HG03354 (cell line): ENCODE results near the gene UPK3BL1.
A peak's percentile ranks its signal among the peaks of the same experiment; 100 is the strongest.
"Not testable (repeated sequence)": the region's sequence is repeated elsewhere in the genome, so short reads cannot be mapped to it uniquely, and the experiment has no call there.

ENCODE experiments used
- ATAC-seq: cut with Tn5 transposase; IDR thresholded peaks from one replicate; pipeline ENCODE4 v1.9.1; 2021; ENCODE audit warnings: mild to moderate bottlenecking; ENCODE audit not compliant: unreplicated experiment, poor library complexity, severe bottlenecking

The UPK3BL1 gene, protein sequence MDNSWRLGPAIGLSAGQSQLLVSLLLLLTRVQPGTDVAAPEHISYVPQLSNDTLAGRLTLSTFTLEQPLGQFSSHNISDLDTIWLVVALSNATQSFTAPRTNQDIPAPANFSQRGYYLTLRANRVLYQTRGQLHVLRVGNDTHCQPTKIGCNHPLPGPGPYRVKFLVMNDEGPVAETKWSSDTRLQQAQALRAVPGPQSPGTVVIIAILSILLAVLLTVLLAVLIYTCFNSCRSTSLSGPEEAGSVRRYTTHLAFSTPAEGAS

DNA sequence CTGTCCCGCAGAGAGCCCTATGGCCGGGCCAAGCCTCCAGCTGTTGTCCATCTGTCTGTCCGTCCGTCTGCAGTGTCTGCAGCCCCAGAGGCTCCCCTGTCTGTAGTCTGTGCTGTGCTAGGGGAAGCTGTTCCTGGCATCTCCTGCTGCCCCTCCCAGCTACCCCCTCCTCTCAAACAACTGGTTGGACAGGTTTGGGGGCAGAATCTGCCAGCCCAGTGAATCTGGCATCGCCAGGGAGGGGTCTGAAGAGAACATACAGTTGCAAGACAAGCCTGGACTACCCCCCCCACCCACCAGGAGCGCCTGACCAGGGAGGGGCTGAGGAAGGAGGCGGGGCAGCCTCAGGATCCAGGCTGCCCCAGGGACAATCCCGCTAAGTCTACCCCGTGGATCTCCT, at the start of gene UPK3BL1:
TSS of gene UPK3BL1 (minus strand) at position 101 of the 400 bp plus-strand sequence. CDS start at position 51, 50 bp downstream.
- ATAC-seq: not testable (repeated sequence)

DNA sequence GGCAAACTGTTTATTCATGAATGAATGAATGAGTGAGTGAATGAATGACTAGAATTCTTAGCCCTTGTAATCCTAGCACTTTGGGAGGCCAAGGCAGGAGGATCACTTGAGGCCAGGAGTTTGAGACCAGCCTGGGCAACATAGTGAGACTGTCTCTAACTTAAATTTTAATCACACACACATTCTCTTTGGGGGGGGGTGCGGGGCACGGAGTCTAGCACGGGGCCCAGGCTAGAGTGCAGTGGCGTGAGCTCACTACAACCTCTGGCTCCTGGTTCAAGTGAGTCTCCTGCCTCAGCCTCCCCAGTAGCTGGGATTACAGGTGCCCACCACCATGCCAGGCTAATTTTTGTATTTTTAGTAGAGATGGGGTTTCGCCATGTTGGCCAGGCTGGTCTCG, 48.0 kb upstream of the UPK3BL1 start:
- not testable (repeated sequence) for ATAC-seq

DNA sequence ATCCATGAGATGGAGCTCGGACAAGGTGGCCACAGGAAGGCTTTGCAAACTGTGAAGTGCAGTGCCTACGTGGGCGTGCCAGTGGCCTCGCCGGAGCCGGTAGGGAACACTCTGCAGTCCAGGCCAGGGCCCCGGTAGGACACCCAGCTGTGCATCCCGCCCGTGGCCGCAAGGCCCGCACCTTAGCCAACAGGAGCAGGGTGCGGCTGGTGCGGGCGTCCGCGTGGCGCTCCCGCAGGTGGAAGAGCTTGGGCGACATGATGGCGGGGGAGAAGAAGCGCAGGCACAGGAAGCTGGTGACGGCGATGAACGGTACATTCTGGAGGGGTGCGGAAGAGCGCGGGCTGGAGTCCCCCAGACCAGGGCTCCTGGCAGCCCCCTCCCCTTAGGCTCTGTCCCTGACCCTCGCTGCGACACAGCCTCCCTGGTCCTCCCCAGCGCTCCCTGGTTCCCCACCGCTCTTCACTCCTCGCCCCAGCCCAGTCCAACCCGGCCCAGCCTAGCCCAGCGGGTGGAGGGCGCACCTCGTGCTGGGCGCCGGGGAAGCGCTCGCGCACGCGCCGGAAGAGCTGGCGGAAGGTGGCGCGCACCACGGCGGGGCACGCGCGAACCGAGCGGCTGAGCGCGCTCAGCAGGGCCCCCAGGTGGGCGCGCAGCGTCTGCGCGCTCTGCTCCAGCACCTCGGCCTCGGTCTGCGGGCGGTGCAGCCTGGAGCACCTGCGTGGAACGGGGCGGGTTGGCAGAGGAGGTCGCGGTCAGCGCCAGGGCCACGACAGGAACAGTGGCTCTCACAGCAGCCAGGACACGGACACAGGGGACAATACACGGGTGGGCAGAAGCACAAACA, 47.1 kb upstream of the UPK3BL1 start:
- peak; percentile 77 for ATAC-seq

DNA sequence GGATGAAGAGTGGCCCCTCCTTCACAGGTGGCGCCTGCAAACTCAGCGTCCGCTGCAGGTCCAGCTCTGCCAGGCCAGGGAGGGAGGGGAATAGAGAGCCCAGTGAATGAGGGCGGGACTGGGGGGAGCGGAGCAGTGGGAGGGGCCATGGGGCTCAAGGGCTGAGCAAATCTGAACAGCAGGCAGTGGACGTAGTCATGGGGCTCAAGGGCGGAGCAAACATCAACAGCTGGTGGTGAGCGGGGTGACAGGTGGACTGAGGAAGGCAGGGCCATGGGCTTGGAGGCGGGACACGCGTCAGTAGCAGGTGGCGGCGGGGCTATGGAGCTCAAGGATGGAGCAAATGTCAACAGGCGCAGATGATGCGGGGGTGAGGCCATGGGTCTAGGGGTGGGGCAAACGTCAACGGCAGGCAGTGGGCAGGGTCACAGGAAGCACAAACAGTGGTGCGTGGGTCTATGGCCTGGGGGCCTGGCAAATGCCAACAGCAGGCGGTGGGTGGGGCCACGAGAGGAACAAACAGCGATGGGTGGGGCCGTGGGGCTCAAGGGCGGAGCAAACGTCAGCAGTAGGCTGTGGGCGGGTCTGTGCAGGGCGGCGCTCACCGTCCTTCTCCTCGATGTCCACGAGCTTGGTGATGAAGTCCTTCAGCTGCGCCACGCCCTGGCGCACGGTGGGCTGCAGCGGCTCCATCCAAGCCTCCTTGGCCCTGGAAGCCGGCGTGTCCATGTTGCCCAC, 45.9 kb upstream of the UPK3BL1 start:
- peak; percentile 80 for ATAC-seq

DNA sequence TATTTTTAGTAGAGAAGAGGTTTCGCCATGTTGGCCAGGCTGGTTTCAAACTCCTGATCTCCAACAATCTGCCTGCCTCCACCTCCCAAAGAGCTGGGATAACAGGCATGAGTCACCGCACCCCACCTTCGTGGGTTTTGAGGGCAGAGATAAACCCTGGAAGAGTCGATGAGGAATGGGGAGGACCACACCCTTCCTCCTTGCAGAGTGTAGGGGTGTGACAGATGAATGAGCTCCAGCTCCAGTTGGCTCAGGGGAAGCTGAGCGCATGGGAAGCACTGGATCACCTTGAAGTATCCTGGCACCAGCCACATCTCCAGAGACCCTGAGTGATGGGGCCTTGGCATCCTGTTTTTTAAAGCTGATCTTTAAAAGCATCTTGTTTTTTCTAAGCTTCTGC, 40.0 kb upstream of the UPK3BL1 start:
- ATAC-seq: not testable (repeated sequence)

DNA sequence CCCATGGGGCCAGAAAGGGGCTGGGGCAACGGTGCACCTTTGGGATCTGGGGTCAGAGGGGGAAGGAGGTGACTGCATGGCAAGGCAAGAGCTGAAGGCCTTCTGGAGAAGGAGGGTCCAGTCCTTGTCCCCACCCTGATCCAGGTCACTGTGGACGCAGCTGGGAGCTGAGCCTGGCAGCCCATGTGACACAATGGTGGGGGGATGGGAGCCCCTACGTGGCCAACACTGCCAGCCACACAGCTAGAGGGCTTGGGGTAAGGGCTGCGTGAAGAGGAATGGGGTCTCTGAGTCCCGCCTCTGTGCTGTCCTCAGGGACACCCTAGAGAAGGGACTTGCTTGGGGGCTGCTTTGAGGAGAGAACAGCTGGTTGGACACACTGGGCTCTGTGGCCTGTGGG, 38.2 kb upstream of the UPK3BL1 start:
- ATAC-seq: not testable (repeated sequence)

DNA sequence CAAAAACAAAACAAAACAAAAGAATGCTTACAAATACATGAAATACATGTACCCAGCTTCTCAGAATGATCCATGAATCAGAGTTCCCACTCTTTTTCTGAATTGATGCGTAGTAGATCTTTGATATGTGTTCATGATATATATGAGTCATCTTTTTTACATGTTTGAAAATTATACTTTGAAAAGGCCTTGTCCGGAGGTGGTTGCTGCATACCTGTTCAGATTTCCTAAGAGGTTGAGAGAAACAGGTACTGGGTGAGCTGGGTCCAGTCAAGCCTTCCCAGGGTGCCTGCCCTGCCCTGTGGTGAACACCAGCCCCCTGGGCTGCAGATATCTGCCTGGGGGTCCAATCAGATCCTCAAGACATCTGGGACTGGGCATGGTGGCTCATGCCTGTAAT, 33.0 kb upstream of the UPK3BL1 start:
- not testable (repeated sequence) for ATAC-seq

DNA sequence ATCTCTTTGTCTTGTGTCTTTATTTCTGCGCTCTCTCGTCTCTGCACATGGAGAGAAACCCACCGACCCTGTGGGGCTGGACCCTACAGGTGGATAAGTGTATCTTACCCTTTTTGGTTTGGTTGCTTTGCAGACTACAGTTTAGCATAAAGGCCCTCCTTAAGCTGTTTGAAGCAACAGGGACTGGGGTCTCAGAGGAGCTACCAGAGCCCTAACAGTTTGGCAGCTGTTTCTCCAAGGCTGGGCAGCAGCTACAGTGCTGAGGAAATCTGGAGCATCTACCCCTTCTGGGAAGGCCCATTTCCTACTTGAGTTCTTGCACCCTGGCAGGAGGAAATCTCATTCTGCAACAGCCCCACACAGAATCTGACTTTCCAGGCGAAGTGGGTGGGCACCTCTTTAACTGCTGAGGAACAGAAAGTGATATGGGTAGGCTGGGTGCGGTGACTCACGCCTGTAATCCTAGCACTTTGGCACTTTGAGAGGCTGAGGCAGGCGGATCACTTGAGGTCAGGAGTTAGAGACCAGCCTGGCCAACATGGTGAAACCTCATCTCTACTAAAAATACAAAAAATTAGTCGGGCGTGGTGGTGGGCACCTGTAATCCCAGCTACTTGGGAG, 31.0 kb upstream of the UPK3BL1 start:
- not testable (repeated sequence) for ATAC-seq

DNA sequence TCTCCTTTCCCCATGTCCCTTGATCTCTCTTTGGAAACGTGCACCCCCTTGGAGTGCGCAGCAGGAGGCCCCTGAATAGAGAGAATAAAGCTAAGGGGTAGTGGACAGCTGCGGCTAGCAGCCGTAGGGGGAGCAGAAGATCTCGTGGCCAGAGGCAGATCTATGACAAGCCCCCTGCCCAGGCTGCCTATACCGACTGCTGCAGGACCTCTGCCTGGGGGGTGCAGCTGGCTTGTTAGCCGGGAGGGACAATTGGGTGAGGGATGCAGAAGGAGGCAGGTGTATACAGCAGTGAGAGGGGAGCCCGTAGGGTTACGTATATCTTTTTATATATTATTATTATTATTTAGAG, 29.3 kb upstream of the UPK3BL1 start:
- ATAC-seq: peak; percentile 32

DNA sequence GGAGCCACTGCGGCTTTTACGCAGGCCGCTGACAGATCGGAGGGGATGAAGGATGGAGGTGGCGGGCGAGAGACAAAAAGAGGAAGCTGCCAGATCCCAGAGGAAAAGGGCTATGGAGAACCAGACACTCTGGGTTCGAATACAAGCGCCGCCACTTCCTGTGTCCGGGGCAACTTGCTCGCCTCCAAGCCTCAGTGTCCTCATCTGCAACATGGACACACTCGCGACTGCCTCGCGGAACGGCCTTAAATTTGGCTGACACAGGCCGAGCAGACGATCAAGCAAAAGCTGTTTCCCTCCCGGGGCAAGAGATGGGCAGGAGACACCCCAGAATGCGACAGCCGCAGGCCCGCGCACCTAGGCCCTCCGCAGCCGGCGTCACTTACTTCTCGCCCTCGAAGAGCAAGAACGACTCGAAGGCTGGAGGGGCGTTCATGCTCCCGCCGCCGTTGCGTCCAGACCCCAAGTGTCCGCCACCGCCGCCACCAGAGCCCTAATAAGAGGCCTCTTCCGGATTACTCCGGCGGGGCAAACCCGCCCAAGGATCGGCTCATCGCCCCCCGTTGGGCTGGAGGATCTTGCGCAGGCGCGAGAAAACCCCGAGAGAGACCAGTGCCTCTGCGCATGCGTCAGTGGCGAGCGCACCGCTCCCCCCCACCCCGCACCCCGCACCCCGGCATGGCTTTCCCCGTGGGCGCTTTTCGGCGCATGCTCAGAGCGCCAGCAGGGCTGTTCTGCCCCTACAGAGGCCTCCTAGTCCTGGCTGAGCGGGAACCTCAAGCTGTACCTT, 28.8 kb upstream of the UPK3BL1 start, which contains the start of gene POLR2J2:
TSS of gene POLR2J2 (minus strand) at position 498 of the 790 bp plus-strand sequence. CDS start at position 436, 62 bp downstream.
- ATAC-seq: peak; percentile 82

DNA sequence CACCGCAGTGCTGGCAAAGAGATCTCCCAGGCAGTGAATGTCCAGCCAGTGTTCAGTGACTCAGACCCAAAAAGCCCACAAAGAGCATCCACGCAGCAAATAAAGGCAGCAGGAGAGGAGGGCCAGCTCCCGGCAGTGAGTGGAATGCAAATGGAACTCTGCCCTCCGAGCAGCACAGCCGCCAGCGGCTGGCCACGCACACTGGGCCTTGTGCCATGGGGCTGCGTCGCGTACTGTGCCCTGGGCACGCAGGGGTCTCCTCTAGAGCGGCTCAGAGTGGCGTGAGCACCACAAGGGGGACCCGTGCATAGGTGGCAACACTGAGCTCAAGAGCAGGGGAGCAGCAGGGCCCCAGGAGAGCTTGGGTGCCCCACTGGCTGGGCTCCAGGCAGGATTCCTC, 24.9 kb upstream of the UPK3BL1 start:
- ATAC-seq: not testable (repeated sequence)

DNA sequence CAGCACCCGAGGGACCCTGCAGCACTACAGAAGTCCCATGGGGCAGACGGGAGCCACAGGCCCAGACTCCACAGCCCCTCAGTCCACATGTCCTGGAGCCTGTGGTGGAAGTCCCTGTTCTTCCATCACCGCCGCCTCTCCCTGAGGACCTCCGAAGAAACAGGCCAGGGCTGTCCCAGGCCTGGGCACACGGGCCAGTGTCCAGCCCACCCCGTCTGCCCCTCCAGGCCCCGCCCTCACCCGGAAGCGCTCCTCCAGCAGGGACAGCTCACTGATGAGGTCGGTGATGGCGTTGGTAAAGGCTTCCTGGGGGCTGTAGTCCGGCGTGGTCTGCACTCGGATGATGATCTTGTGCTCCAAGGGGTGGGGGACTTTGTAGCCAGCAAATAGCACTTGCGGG, 24.3 kb upstream of the UPK3BL1 start:
- not testable (repeated sequence) for ATAC-seq

DNA sequence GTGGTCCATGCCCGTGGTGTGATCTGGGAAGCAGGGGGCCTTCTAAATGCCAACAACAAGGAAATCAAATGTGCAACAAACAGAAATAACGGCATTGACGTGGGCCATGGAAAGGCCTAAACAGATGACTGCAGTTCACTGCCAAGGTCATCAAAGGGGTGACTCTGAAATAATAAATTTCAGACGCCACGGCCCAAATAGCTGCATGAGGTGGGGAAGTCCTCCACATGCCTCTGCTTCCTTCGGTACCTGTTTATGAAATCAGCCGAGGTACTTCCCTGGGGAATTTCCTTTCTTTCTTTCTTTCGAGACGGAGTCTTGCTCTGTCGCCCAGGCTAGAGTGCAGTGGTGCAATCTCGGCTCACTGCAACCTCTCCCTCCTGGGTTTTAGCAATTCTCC, 22.2 kb upstream of the UPK3BL1 start:
- ATAC-seq: not testable (repeated sequence)

DNA sequence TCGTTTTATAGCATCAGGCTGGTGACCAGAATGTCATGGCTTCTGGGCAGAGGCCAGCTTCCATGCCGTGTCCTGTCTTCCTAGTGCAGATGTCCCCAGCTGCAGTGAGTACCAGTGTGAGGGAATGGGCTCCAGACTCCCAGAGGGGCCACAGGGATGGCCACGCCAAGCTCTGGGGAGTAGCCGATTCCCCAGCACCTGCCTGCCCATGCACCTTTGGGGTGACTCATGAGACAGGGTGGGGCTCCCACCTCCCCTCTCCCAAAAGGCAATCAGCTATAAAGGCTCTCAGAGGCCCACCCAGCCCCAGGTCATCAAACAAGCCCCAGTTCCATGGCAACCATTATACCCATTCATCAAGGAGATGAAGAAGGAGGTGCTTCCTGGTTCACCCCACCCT, 7.3 kb upstream of the UPK3BL1 start, which contains the start of gene SPDYE2B:
TSS of gene SPDYE2B (plus strand) at position 396 of the 400 bp plus-strand sequence. CDS start 2,030 bp downstream, outside the sequence.
- not testable (repeated sequence) for ATAC-seq

DNA sequence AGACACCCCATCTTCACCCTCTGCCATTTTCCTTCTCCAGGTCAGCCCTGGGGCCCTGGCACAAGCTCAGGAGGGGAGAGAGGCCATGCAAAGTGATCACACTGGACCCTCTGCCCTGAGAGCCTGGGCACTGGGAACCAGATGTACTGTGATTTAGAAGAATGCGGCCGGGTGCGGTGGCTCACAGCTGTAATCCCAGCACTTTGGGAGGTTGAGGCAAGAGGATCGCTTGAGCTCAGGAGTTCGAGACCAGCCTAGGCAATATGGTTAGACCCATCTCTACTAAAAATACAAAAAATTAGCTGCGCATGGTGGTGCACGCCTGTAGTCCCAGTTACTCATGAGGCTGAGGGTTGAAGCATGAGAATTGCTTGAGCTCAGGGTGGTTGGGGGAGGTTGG, 5.2 kb upstream of the UPK3BL1 start:
- not testable (repeated sequence) for ATAC-seq

DNA sequence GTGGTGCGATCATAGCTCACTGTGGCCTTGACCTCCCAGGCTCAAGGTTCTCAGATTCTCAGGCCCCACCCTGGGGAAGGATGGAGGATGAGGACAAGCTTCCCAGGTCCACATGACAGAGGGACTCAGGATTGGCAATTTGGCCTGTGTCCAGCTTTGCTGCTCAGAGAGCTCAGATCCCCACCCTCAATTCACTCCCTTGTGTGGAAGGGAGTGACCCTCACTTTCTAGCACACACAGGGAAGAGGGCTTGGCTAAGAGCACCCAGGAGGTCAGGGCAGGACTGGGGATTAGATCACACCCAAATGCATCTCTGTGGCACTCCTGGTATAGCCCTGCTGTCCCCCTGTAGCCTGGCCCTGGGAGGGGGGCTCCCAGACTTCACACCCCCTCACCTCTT, 813 bp upstream of the UPK3BL1 start:
- not testable (repeated sequence) for ATAC-seq

DNA sequence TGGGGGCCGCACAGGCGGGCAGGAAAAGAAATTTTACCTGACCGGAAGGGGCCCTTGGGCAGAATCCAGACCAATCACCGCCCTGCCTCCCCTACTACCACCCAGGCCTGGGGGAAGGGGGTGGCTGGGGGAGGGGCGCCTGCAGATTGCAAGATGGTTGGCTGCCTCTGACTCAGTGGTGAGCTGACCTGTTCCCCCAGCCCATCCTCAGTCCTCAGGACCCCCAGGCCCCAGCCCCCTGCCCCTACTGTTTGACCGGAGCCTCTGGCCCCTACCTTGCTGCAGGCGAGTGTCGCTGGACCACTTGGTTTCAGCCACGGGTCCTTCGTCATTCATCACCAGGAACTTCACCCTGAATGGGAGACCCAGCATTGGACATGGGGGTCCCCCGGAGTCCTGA, 3.7 kb downstream of the UPK3BL1 start:
- ATAC-seq: not testable (repeated sequence)

DNA sequence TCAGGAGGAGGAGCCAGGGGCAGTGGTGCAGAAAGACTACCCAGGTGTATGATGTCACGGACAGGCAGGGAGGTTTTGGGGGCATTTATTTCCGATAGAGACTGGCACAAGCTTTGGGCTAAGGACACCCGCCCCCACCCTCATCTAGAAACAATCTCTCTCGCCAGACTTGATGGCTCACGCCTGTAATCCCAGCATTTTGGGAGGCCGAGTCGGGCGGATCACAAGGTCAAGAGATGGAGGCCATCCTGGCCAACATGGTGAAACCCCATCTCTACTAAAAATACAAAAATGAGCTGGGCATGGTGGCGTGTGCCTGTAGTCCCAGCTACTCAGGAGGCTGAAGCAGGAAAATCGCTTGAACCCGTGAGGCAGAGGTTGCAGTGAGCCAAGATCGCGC, 5.6 kb downstream of the UPK3BL1 start:
- not testable (repeated sequence) for ATAC-seq

DNA sequence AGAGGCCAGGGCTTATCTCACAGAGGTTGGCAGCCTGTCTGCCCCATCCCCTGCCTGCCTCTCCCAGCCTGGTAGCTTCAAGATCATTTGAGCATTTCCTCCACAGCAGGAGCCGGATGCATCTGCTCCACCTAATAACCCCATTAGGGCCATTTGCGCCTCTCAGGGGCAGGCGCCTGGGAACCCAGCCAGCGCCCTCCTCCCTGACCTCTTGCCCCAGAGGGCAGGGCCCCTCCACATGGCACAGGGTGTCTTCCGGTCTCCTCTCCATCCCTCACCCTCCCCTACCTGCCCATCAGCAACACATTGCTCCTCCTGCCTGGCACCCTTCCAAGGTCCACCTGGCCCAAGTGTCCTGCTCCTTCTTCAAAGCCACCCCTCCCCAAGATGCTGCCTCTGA, 7.2 kb downstream of the UPK3BL1 start:
- ATAC-seq: not testable (repeated sequence)
